OCI-LY1 (cell line): ENCODE measurements around the gene IKZF1.

Source experiments
- H2AFZ ChIP-seq: fragments of 200-600 bp; sonication (generic), shearing (Covaris generic); 2 replicates; pipeline ENCODE4 v1.6.0; 2014; ENCODE audit warnings: antibody characterized with exemption, mild to moderate bottlenecking, low read length
- H3F3A ChIP-seq: fragments of 200-600 bp; sonication (generic), shearing (Covaris generic); 2 replicates; pipeline ENCODE4 v1.6.0; 2014; ENCODE audit warnings: mild to moderate bottlenecking, antibody characterized with exemption, low read length, moderate library complexity; ENCODE audit not compliant: insufficient read depth
- H3K27ac ChIP-seq: fragments of 200-600 bp; sonication (generic); 2 replicates; pipeline ENCODE4 v1.5.1; 2014; ENCODE audit warnings: low read length, mixed run types, mild to moderate bottlenecking, low read depth; ENCODE audit not compliant: poor library complexity, severe bottlenecking
- H3K27me3 ChIP-seq: fragments of 200-600 bp; sonication (generic); 2 replicates; pipeline ENCODE4 v1.6.0; 2014; ENCODE audit warnings: antibody characterized with exemption, mild to moderate bottlenecking, low read length, moderate library complexity; ENCODE audit not compliant: insufficient read depth
- H3K36me3 ChIP-seq: fragments of 200-600 bp; sonication (generic); 2 replicates; pipeline ENCODE4 v1.6.1; 2014; ENCODE audit warnings: mild to moderate bottlenecking, antibody characterized with exemption, low read length, moderate library complexity, mixed read lengths; ENCODE audit not compliant: insufficient read depth
- H3K4me1 ChIP-seq: fragments of 200-600 bp; sonication (generic); 2 replicates; pipeline ENCODE4 v1.5.1; 2014; ENCODE audit warnings: mild to moderate bottlenecking, low read length, moderate library complexity; ENCODE audit not compliant: insufficient read depth, severe bottlenecking
- H3K4me2 ChIP-seq: fragments of 200-600 bp; sonication (generic), shearing (Covaris generic); 2 replicates; pipeline ENCODE4 v1.6.1; 2014; ENCODE audit warnings: low read length
- H3K4me3 ChIP-seq: fragments of 200-600 bp; sonication (generic); 2 replicates; pipeline ENCODE4 v1.5.1; 2014; ENCODE audit warnings: low read length, low read depth, mild to moderate bottlenecking, mixed read lengths; ENCODE audit not compliant: poor library complexity, severe bottlenecking
- H3K79me2 ChIP-seq: fragments of 200-600 bp; shearing (Covaris generic); 2 replicates; pipeline ENCODE4 v1.6.1; 2016; ENCODE audit warnings: mixed run types, low read length, mixed read lengths; ENCODE audit not compliant: insufficient read depth
- H3K9ac ChIP-seq: fragments of 200-600 bp; sonication (generic), shearing (Covaris generic); 2 replicates; pipeline ENCODE4 v1.6.1; 2014; ENCODE audit warnings: mild to moderate bottlenecking, low read length, mixed read lengths
- H3K9me2 ChIP-seq: fragments of 200-600 bp; sonication (generic), shearing (Covaris generic); 2 replicates; pipeline ENCODE4 v1.6.1; 2014; ENCODE audit warnings: low read depth, mild to moderate bottlenecking, low read length, mixed read lengths
- H3K9me3 ChIP-seq: fragments of 200-600 bp; shearing (Covaris generic); 2 replicates; pipeline ENCODE4 v1.6.1; 2014; ENCODE audit warnings: low read length, mixed read lengths
- H4K20me1 ChIP-seq: fragments of 200-600 bp; sonication (generic), shearing (Covaris generic); 2 replicates; pipeline ENCODE4 v1.6.0; 2016; ENCODE audit warnings: mild to moderate bottlenecking, low read length; ENCODE audit not compliant: insufficient read depth
- EZH2 ChIP-seq: fragments of 200-600 bp; sonication (generic), shearing (Covaris generic); IDR thresholded peaks from 2 replicates; pipeline ENCODE4 v1.8.0; 2017; ENCODE audit warnings: borderline replicate concordance, mixed run types, mild to moderate bottlenecking, antibody characterized with exemption, low read length, moderate library complexity, mixed read lengths
- TF ChIP-seq, protein P1 (sequence below): fragments of 200-600 bp; sonication (generic), shearing (Covaris generic); IDR thresholded peaks from 2 replicates; pipeline ENCODE4 v1.5.1; 2017; ENCODE audit warnings: mild to moderate bottlenecking, antibody characterized with exemption, low read length, moderate library complexity, mixed read lengths

The IKZF1 gene

GRCh38 chr7:50368366-50368765 lies 63.9 kb downstream of the IKZF1 start:
- no peak for TF ChIP-seq EZH2
- TF ChIP-seq, protein P1, sequence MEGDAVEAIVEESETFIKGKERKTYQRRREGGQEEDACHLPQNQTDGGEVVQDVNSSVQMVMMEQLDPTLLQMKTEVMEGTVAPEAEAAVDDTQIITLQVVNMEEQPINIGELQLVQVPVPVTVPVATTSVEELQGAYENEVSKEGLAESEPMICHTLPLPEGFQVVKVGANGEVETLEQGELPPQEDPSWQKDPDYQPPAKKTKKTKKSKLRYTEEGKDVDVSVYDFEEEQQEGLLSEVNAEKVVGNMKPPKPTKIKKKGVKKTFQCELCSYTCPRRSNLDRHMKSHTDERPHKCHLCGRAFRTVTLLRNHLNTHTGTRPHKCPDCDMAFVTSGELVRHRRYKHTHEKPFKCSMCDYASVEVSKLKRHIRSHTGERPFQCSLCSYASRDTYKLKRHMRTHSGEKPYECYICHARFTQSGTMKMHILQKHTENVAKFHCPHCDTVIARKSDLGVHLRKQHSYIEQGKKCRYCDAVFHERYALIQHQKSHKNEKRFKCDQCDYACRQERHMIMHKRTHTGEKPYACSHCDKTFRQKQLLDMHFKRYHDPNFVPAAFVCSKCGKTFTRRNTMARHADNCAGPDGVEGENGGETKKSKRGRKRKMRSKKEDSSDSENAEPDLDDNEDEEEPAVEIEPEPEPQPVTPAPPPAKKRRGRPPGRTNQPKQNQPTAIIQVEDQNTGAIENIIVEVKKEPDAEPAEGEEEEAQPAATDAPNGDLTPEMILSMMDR = no peak
- Histone ChIP-seq H3K4me1 (no peaks in the 10 kb centered on the region), H3F3A (peaks cover 20% of the 10 kb centered on the region; the same call in 1 of the 2 replicates), H3K9me3 (peaks cover 7% of the 10 kb centered on the region; the same call in 1 of the 2 replicates), H3K4me3 (no peak overlapping the region), H3K27me3 (no peaks in the 10 kb centered on the region), H3K36me3 (peaks cover 99% of the 10 kb centered on the region), H3K9ac (no peak overlapping the region), H3K79me2 (peaks cover 9% of the 10 kb centered on the region; the same call in 1 of the 2 replicates), H4K20me1 (no peaks in the 10 kb centered on the region), H3K9me2 (no peaks in the 10 kb centered on the region), H3K27ac (no peak overlapping the region), H3K4me2 (no peak overlapping the region), H2AFZ (no peak overlapping the region)

- Histone ChIP-seq H3K4me1 (no peaks in the 10 kb centered on the region), H3K9me2 (no peaks in the 10 kb centered on the region), H3F3A (peaks cover 18% of the 10 kb centered on the region; the same call in 1 of the 2 replicates), H3K36me3 (peaks cover 100% of the 10 kb centered on the region), H2AFZ (no peak overlapping the region), H3K9ac (no peak overlapping the region), H3K4me3 (no peak overlapping the region), H3K27me3 (no peaks in the 10 kb centered on the region), H3K4me2 (no peak overlapping the region), H3K9me3 (peaks cover 7% of the 10 kb centered on the region; the same call in 1 of the 2 replicates), H3K79me2 (peaks cover 9% of the 10 kb centered on the region; the same call in 1 of the 2 replicates), H4K20me1 (no peaks in the 10 kb centered on the region), H3K27ac (no peak overlapping the region)
- no peak for TF ChIP-seq EZH2
- TF ChIP-seq, protein P1 = peak; percentile 99
Measured at GRCh38 chr7:50369143-50370026, 64.9 kb downstream of the IKZF1 start.

GRCh38 chr7:50370884-50371283 lies 66.4 kb downstream of the IKZF1 start:
- peaks cover 98% of the 10 kb centered on the region for H3K36me3 ChIP-seq
- no peak overlapping the region for H3K4me2 ChIP-seq
- no peak overlapping the region for H2AFZ ChIP-seq

More at GRCh38 chr7:50370884-50371283, 66.4 kb downstream of the IKZF1 start:
- Histone ChIP-seq H3K79me2 (peaks cover 9% of the 10 kb centered on the region; the same call in 1 of the 2 replicates), H3K9me3 (peaks cover 7% of the 10 kb centered on the region; the same call in 1 of the 2 replicates), H3F3A (peaks cover 18% of the 10 kb centered on the region; the same call in 1 of the 2 replicates), H4K20me1 (no peaks in the 10 kb centered on the region), H3K9ac (no peak overlapping the region), H3K9me2 (no peaks in the 10 kb centered on the region), H3K27me3 (no peaks in the 10 kb centered on the region), H3K4me1 (no peaks in the 10 kb centered on the region), H3K27ac (no peak overlapping the region), H3K4me3 (no peak overlapping the region)
- TF ChIP-seq EZH2 = no peak
- TF ChIP-seq, protein P1 = no peak
